Mucosa of rectum (tissue), 2 donors: ENCODE data around the gene PRCP.

Experiments used
- H3K27ac ChIP-seq, 2 donors: one replicate each; pipeline ENCODE4 v1.7.0; 2013; ENCODE audit warnings: inconsistent platforms in 2 of 2, low read depth in 2 of 2, low read length in 2 of 2
- H3K27me3 ChIP-seq, 2 donors: one replicate each; pipeline ENCODE4 v1.7.0; 2013; ENCODE audit warnings: low read length in 2 of 2; ENCODE audit not compliant: control insufficient read depth in 2 of 2, insufficient read depth in 2 of 2
- H3K36me3 ChIP-seq, 2 donors: one replicate each; pipeline ENCODE4 v1.7.0; 2013; ENCODE audit warnings: low read length in 2 of 2; ENCODE audit not compliant: control insufficient read depth in 2 of 2, insufficient read depth in 2 of 2
- H3K4me1 ChIP-seq, 2 donors: one replicate each; pipeline ENCODE4 v1.7.0; 2013; ENCODE audit warnings: low read length in 2 of 2, mild to moderate bottlenecking in 1 of 2; ENCODE audit not compliant: control insufficient read depth in 2 of 2, insufficient read depth in 2 of 2
- H3K4me3 ChIP-seq, 2 donors: one replicate each; pipeline ENCODE4 v1.7.0; 2013; ENCODE audit warnings: low read length in 2 of 2
- H3K9ac ChIP-seq, 2 donors: one replicate each; pipeline ENCODE4 v1.7.0; 2013; ENCODE audit warnings: low read length in 2 of 2, low read depth in 1 of 2, mild to moderate bottlenecking in 1 of 2
- H3K9me3 ChIP-seq, 2 donors: one replicate each; pipeline ENCODE4 v1.7.0; 2013; ENCODE audit warnings: low read length in 2 of 2; ENCODE audit not compliant: control insufficient read depth in 2 of 2
- donor health status: healthy.
- donor health status: Normal muscosa, but diverticular disease.

Gene PRCP

GRCh38 chr11:82811369-82811768 is 88.9 kb downstream of the PRCP start:
- H3K27me3 ChIP-seq, result peaks cover 0 to 3% of the 10 kb centered on the region in 2 donors
- H3K27ac ChIP-seq, result no peak overlapping the region
- H3K9me3 ChIP-seq, result no peaks in the 10 kb centered on the region
- H3K36me3 ChIP-seq, result no peaks in the 10 kb centered on the region
- no peak overlapping the region for H3K9ac ChIP-seq
- H3K4me3 ChIP-seq, result no peak overlapping the region
- no peaks in the 10 kb centered on the region for H3K4me1 ChIP-seq

- no peaks in the 10 kb centered on the region for H3K36me3 ChIP-seq
- H3K4me3 ChIP-seq, result no peak overlapping the region
- no peak overlapping the region for H3K9ac ChIP-seq
- H3K4me1 ChIP-seq, result no peaks in the 10 kb centered on the region
- no peaks in the 10 kb centered on the region for H3K9me3 ChIP-seq
- H3K27ac ChIP-seq, result no peak overlapping the region
- H3K27me3 ChIP-seq, result peaks cover 0 to 3% of the 10 kb centered on the region in 2 donors
Observed at GRCh38 chr11:82810738-82811137, 89.5 kb downstream of the PRCP start.

- Histone ChIP-seq H3K27me3 (peaks cover 0 to 3% of the 10 kb centered on the region in 2 donors), H3K27ac (no peak overlapping the region), H3K4me1 (no peaks in the 10 kb centered on the region), H3K9ac (no peak overlapping the region), H3K36me3 (no peaks in the 10 kb centered on the region), H3K4me3 (no peak overlapping the region), H3K9me3 (no peaks in the 10 kb centered on the region)
Observed at GRCh38 chr11:82810326-82810725, 89.9 kb downstream of the PRCP start.

- H3K9me3 ChIP-seq, result no peaks in the 10 kb centered on the region
- H3K4me1 ChIP-seq, result no peaks in the 10 kb centered on the region
- no peak overlapping the region for H3K9ac ChIP-seq
Observed at GRCh38 chr11:82807646-82808045, 92.6 kb downstream of the PRCP start.

GRCh38 chr11:82802710-82803109 is 97.5 kb downstream of the PRCP start:
- H3K27ac ChIP-seq, result no peak overlapping the region

More at GRCh38 chr11:82807646-82808045, 92.6 kb downstream of the PRCP start:
- Histone ChIP-seq H3K36me3 (no peaks in the 10 kb centered on the region), H3K27me3 (peaks cover 0 to 3% of the 10 kb centered on the region in 2 donors), H3K27ac (no peak overlapping the region), H3K4me3 (no peak overlapping the region)

GRCh38 chr11:82796998-82797961 is 103.0 kb downstream of the PRCP start:
- Histone ChIP-seq H3K27ac (peak overlapping the region in 1 of 2 donors; percentile 23), H3K4me1 (no peaks in the 10 kb centered on the region), H3K36me3 (no peaks in the 10 kb centered on the region), H3K9me3 (no peaks in the 10 kb centered on the region), H3K27me3 (no peaks in the 10 kb centered on the region), H3K4me3 (no peak overlapping the region), H3K9ac (no peak overlapping the region)

More at GRCh38 chr11:82802710-82803109, 97.5 kb downstream of the PRCP start:
- Histone ChIP-seq H3K9ac (no peak overlapping the region), H3K36me3 (no peaks in the 10 kb centered on the region), H3K4me1 (no peaks in the 10 kb centered on the region), H3K27me3 (peaks cover 0 to 3% of the 10 kb centered on the region in 2 donors), H3K4me3 (no peak overlapping the region), H3K9me3 (no peaks in the 10 kb centered on the region)

- no peak overlapping the region for H3K9ac ChIP-seq
- H3K27me3 ChIP-seq, result no peaks in the 10 kb centered on the region
- no peaks in the 10 kb centered on the region for H3K36me3 ChIP-seq
- no peaks in the 10 kb centered on the region for H3K4me1 ChIP-seq
- H3K9me3 ChIP-seq, result no peaks in the 10 kb centered on the region
- no peak overlapping the region for H3K4me3 ChIP-seq
- no peak overlapping the region for H3K27ac ChIP-seq
Observed at GRCh38 chr11:82794490-82794889, 105.7 kb downstream of the PRCP start.

GRCh38 chr11:82792822-82793569 is 107.2 kb downstream of the PRCP start:
- Histone ChIP-seq H3K9ac (no peak overlapping the region), H3K27me3 (no peaks in the 10 kb centered on the region), H3K4me1 (no peaks in the 10 kb centered on the region), H3K27ac (no peak overlapping the region), H3K36me3 (no peaks in the 10 kb centered on the region), H3K4me3 (no peak overlapping the region), H3K9me3 (no peaks in the 10 kb centered on the region)

GRCh38 chr11:82792319-82792718 is 107.9 kb downstream of the PRCP start:
- Histone ChIP-seq H3K27ac (no peak overlapping the region), H3K9me3 (no peaks in the 10 kb centered on the region), H3K4me1 (no peaks in the 10 kb centered on the region), H3K4me3 (no peak overlapping the region), H3K9ac (no peak overlapping the region), H3K36me3 (no peaks in the 10 kb centered on the region), H3K27me3 (no peaks in the 10 kb centered on the region)

GRCh38 chr11:82791779-82792178 is 108.5 kb downstream of the PRCP start:
- Histone ChIP-seq H3K4me3 (no peak overlapping the region), H3K9ac (no peak overlapping the region), H3K27ac (no peak overlapping the region), H3K36me3 (no peaks in the 10 kb centered on the region), H3K9me3 (no peaks in the 10 kb centered on the region), H3K27me3 (no peaks in the 10 kb centered on the region), H3K4me1 (no peaks in the 10 kb centered on the region)
